Hindlimb muscle (tissue), 1 donor: ENCODE measurements around the gene CARD19. TPM values are rescaled to one million over a fixed set of nuclear protein-coding genes. Genes with fewer than 3 reads are reported as not detected.

Source experiments
- polyA plus RNA-seq: library from polyadenylated mRNA; unstranded; fragments of 120-200 nt; gene quantifications from one replicate; pipeline ENCODE4 v1.2.1, GENCODE V29; 2013; ENCODE audit not compliant: insufficient read length

The CARD19 gene
- polyA plus RNA-seq, 1 donor: 39.7 TPM

Other genes starting within 250 kb of the CARD19 start
- 5.1 TPM for gene ZNF484, start 218.2 kb upstream of the CARD19 start, polyA plus RNA-seq
- 5.5 TPM for gene FGD3, start 148.7 kb upstream of the CARD19 start, polyA plus RNA-seq
- gene SUSD3, start 37.5 kb upstream of the CARD19 start, polyA plus RNA-seq: 2.2 TPM
- gene NINJ1, start 38.0 kb downstream of the CARD19 start, polyA plus RNA-seq: 32.1 TPM
- gene WNK2, start 87.9 kb downstream of the CARD19 start, polyA plus RNA-seq: 17.2 TPM